H9 (cell line): ENCODE measurements around the gene GPR137B. TPM values are rescaled to one million over a fixed set of nuclear protein-coding genes. Genes with fewer than 3 reads are reported as not detected.

Experiments
- DNase-seq: peaks from one replicate; pipeline ENCODE4 v3.0.0-alpha.2; 2017
- H2AFZ ChIP-seq: one replicate; pipeline ENCODE4 v1.6.1; 2013; ENCODE audit warnings: mild to moderate bottlenecking, low read length, control low read depth, moderate library complexity
- H2AK5ac ChIP-seq: 2 replicates; pipeline ENCODE4 v1.6.1; 2013; ENCODE audit warnings: low read length, control low read depth, mixed read lengths; ENCODE audit not compliant: insufficient read length
- H2BK120ac ChIP-seq: one replicate; pipeline ENCODE4 v1.6.1; 2013; ENCODE audit warnings: low read depth, mild to moderate bottlenecking, low read length, control low read depth, inconsistent platforms; ENCODE audit not compliant: poor library complexity, severe bottlenecking
- H2BK12ac ChIP-seq: 2 replicates; pipeline ENCODE4 v1.6.1; 2013; ENCODE audit warnings: low read length, control low read depth, mixed read lengths, low read depth; ENCODE audit not compliant: insufficient read length
- H2BK15ac ChIP-seq: 2 replicates; pipeline ENCODE4 v1.6.1; 2013; ENCODE audit warnings: low read depth, low read length, control low read depth
- H2BK20ac ChIP-seq: one replicate; pipeline ENCODE4 v1.6.1; 2013; ENCODE audit warnings: low read depth, mild to moderate bottlenecking, low read length, control low read depth, inconsistent platforms; ENCODE audit not compliant: poor library complexity, severe bottlenecking
- H2BK5ac ChIP-seq: 2 replicates; pipeline ENCODE4 v1.6.1; 2013; ENCODE audit warnings: low read length, control low read depth, mixed read lengths; ENCODE audit not compliant: insufficient read length
- H3K14ac ChIP-seq: 2 replicates; pipeline ENCODE4 v1.6.1; 2013; ENCODE audit warnings: low read length, control low read depth; ENCODE audit not compliant: insufficient read depth
- H3K18ac ChIP-seq: 2 replicates; pipeline ENCODE4 v1.6.1; 2013; ENCODE audit warnings: low read depth, mild to moderate bottlenecking, mixed read lengths, low read length, control low read depth; ENCODE audit not compliant: insufficient read length
- H3K23ac ChIP-seq: 2 replicates; pipeline ENCODE4 v1.6.1; 2013; ENCODE audit warnings: low read length, control low read depth, mixed read lengths, low read depth; ENCODE audit not compliant: insufficient read length
- H3K23me2 ChIP-seq: 2 replicates; pipeline ENCODE4 v1.6.1; 2013; ENCODE audit warnings: low read depth, mild to moderate bottlenecking, mixed read lengths, low read length, control low read depth; ENCODE audit not compliant: insufficient read length, poor library complexity, severe bottlenecking
- H3K27ac ChIP-seq: 2 replicates; pipeline ENCODE4 v1.5.1; 2013; ENCODE audit warnings: low read length, control low read depth, mixed read lengths, low read depth; ENCODE audit not compliant: insufficient read length
- H3K27me3 ChIP-seq: 2 replicates; pipeline ENCODE4 v1.6.1; 2013; ENCODE audit warnings: low read length, control low read depth, inconsistent platforms; ENCODE audit not compliant: insufficient read depth
- H3K4ac ChIP-seq: 2 replicates; pipeline ENCODE4 v1.6.1; 2013; ENCODE audit warnings: low read depth, mild to moderate bottlenecking, control low read depth, inconsistent platforms, low read length, moderate library complexity
- H3K4me1 ChIP-seq: 2 replicates; pipeline ENCODE4 v1.6.1; 2013; ENCODE audit warnings: low read length, control low read depth, inconsistent platforms; ENCODE audit not compliant: insufficient read depth
- H3K4me2 ChIP-seq: 2 replicates; pipeline ENCODE4 v1.6.1; 2013; ENCODE audit warnings: low read length, control low read depth, mixed read lengths; ENCODE audit not compliant: insufficient read length, insufficient read depth
- H3K56ac ChIP-seq: 2 replicates; pipeline ENCODE4 v1.6.1; 2013; ENCODE audit warnings: low read depth, mild to moderate bottlenecking, mixed read lengths, low read length, control low read depth; ENCODE audit not compliant: insufficient read length
- H3K79me1 ChIP-seq: 2 replicates; pipeline ENCODE4 v1.6.1; 2013; ENCODE audit warnings: low read depth, mild to moderate bottlenecking, moderate library complexity, low read length, control low read depth, inconsistent platforms; ENCODE audit not compliant: insufficient read depth, poor library complexity, severe bottlenecking
- H3K79me2 ChIP-seq: 2 replicates; pipeline ENCODE4 v1.6.1; 2013; ENCODE audit warnings: low read length, control low read depth, inconsistent platforms; ENCODE audit not compliant: insufficient read depth
- H3K9ac ChIP-seq: 2 replicates; pipeline ENCODE4 v1.6.1; 2013; ENCODE audit warnings: low read length, control low read depth, mixed read lengths; ENCODE audit not compliant: insufficient read length; ENCODE audit errors: extremely low read depth
- H3K9me3 ChIP-seq: one replicate; pipeline ENCODE4 v1.6.1; 2013; ENCODE audit warnings: low read depth, low read length, inconsistent platforms; ENCODE audit not compliant: control insufficient read depth
- H3T11ph ChIP-seq: one replicate; pipeline ENCODE4 v1.6.1; 2013; ENCODE audit warnings: mild to moderate bottlenecking, low read length, control low read depth, inconsistent platforms
- H4K20me1 ChIP-seq: one replicate; pipeline ENCODE4 v1.6.1; 2013; ENCODE audit not compliant: control insufficient read depth, insufficient read length, insufficient read depth
- H4K5ac ChIP-seq: 2 replicates; pipeline ENCODE4 v1.6.1; 2013; ENCODE audit warnings: low read depth, mild to moderate bottlenecking, mixed read lengths, low read length, control low read depth; ENCODE audit not compliant: insufficient read length
- H4K8ac ChIP-seq: replicated peaks from 2 replicates; pipeline ENCODE4 v1.6.1; 2013; ENCODE audit warnings: low read length, control low read depth, mixed read lengths, low read depth; ENCODE audit not compliant: insufficient read length
- H4K91ac ChIP-seq: 2 replicates; pipeline ENCODE4 v1.6.1; 2013; ENCODE audit warnings: low read depth, mild to moderate bottlenecking, moderate library complexity, mixed read lengths, low read length, control low read depth; ENCODE audit not compliant: insufficient read length
- H3K27ac Mint-ChIP-seq, 3 experiments: 2 replicates in 2 of 3; 3 replicates in 1 of 3; pipeline ENCODE4 v1.8.0; 2020 to 2021; ENCODE audit warnings: mixed read lengths in 3 of 3, mild to moderate bottlenecking in 1 of 3, moderate library complexity in 1 of 3
- H3K27me3 Mint-ChIP-seq: 2 replicates; pipeline ENCODE4 v1.8.0; 2021; ENCODE audit warnings: low read depth, mild to moderate bottlenecking, moderate library complexity, mixed read lengths
- H3K36me3 Mint-ChIP-seq, 3 experiments: 2 replicates in 2 of 3; 3 replicates in 1 of 3; pipeline ENCODE4 v1.8.0; 2020 to 2021; ENCODE audit warnings: low read depth in 3 of 3, mixed read lengths in 3 of 3; ENCODE audit not compliant: insufficient read depth in 1 of 3
- H3K4me1 Mint-ChIP-seq, 2 experiments: 2 replicates each; pipeline ENCODE4 v1.8.0; 2020; ENCODE audit warnings: mixed read lengths in 2 of 2
- H3K4me3 Mint-ChIP-seq, 2 experiments: 2 replicates in 1 of 2; 3 replicates in 1 of 2; pipeline ENCODE4 v1.8.0; 2020 to 2021; ENCODE audit warnings: mild to moderate bottlenecking in 2 of 2, mixed read lengths in 2 of 2, moderate library complexity in 1 of 2
- H3K9me3 Mint-ChIP-seq, 2 experiments: 2 replicates in 1 of 2; 3 replicates in 1 of 2; pipeline ENCODE4 v1.8.0; 2020; ENCODE audit warnings: mild to moderate bottlenecking in 2 of 2, mixed read lengths in 2 of 2, moderate library complexity in 1 of 2
- WGBS: extraction: QIAGEN DNeasy Blood & Tissue Kit; methylation state at CpG from one replicate; pipeline ENCODE4 v1.1.7; 2013; ENCODE audit warnings: missing lambda C conversion rate, low lambda C conversion rate, mixed read lengths; ENCODE audit not compliant: insufficient read length; ENCODE audit errors: extremely low coverage; 5-methylcytosine and 5-hydroxymethylcytosine counted together
- total RNA-seq: library from RNA; stranded (reverse); gene quantifications from 2 replicates; pipeline ENCODE4 v1.2.1, GENCODE V29; 2021
- TF ChIP-seq, protein P1 (sequence below): fragments of 200-600 bp; sonication (generic); conservative IDR thresholded peaks from 3 replicates; pipeline ENCODE4 v1.8.0; 2021; ENCODE audit warnings: antibody characterized with exemption, mild to moderate bottlenecking

GPR137B gene
- total RNA-seq, 1 experiment from 2014 or later: 5.9 TPM

DNA sequence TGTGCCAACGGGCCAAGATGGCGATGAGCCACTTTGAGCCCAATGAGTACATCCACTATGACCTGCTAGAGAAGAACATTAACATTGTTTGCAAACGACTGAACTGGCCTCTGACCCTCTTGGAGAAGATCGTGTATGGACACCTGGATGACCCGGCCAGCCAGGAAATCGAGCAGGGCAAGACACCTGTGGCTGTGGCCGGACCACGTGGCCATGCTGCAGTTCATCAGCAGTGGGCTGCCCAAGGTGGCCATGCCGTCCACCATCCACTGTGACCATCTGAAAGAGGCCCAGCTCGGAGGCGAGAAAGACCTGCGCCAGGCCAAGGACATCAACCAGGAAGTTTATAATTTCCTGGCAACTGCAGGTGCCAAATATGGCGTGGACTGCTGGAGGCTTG lies 32.2 kb upstream of the GPR137B start:
- Mint-ChIP-seq H3K4me1 (no peaks in the 10 kb centered on the region), H3K9me3 (no peaks in the 10 kb centered on the region), H3K36me3 (no peaks in the 10 kb centered on the region), H3K4me3 (no peak overlapping the region; a peak in 1 of 5 replicates), H3K27me3 (no peaks in the 10 kb centered on the region; the same call in 1 of the 2 replicates), H3K27ac (no peak overlapping the region)
- WGBS: no CpG with 5 or more reads among the region's 13 CpGs
- Histone ChIP-seq H3K9me3 (no peaks in the 10 kb centered on the region), H4K20me1 (no peaks in the 10 kb centered on the region), H3K4me2 (no peak overlapping the region), H4K8ac (no peak overlapping the region), H2AFZ (no peak overlapping the region), H2BK20ac (no peak overlapping the region), H3K23ac (no peak overlapping the region), H3K4me1 (no peaks in the 10 kb centered on the region), H2AK5ac (no peak overlapping the region), H3K23me2 (no peaks in the 10 kb centered on the region), H2BK5ac (no peak overlapping the region), H3K27ac (no peak overlapping the region), H4K5ac (no peak overlapping the region), H4K91ac (no peak overlapping the region), H3T11ph (no peak overlapping the region), H3K79me1 (no peaks in the 10 kb centered on the region), H3K14ac (no peak overlapping the region), H3K18ac (no peak overlapping the region), H2BK120ac (no peak overlapping the region), H3K4ac (no peak overlapping the region), H3K9ac (no peak overlapping the region), H2BK15ac (no peak overlapping the region), H3K79me2 (no peaks in the 10 kb centered on the region), H3K56ac (no peak overlapping the region), H3K27me3 (no peaks in the 10 kb centered on the region), H2BK12ac (no peak overlapping the region)
- TF ChIP-seq, protein P1, sequence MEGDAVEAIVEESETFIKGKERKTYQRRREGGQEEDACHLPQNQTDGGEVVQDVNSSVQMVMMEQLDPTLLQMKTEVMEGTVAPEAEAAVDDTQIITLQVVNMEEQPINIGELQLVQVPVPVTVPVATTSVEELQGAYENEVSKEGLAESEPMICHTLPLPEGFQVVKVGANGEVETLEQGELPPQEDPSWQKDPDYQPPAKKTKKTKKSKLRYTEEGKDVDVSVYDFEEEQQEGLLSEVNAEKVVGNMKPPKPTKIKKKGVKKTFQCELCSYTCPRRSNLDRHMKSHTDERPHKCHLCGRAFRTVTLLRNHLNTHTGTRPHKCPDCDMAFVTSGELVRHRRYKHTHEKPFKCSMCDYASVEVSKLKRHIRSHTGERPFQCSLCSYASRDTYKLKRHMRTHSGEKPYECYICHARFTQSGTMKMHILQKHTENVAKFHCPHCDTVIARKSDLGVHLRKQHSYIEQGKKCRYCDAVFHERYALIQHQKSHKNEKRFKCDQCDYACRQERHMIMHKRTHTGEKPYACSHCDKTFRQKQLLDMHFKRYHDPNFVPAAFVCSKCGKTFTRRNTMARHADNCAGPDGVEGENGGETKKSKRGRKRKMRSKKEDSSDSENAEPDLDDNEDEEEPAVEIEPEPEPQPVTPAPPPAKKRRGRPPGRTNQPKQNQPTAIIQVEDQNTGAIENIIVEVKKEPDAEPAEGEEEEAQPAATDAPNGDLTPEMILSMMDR: no peak
- no peak for DNase-seq
